ENCODE measurements around the gene PLEKHG4. TPM values are rescaled to one million over a fixed set of nuclear protein-coding genes. Genes with fewer than 3 reads are reported as not detected.

PLEKHG4 gene
- total RNA-seq, 1 donor from 2014 or later: 12.4 TPM

DNA sequence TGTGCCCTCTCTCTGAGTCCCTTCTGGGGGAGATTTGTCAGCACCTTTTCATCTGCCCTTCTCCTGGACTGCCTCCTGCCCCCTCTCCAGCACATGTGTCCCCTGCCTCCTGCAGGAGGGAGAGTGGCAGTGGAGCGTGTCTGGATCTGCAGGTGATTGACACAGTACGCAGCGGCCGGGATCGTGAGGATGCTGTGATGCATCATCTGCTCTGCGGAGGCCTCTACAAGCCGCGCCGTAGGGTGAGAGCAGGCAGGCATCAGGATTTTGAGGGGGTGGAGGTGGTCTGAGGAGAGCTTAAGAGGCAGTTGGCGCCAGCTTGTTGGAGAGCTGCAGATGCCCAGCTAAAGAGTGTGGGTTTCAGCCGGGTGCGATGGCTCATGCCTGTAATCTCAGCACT lies 19.6 kb upstream of the PLEKHG4 start:
- DNase-seq (peak; percentile 37), ATAC-seq (no peak)
- Histone ChIP-seq H3K4me3 (no peak overlapping the region), H3K27me3 (ENCODE audit: low read depth) (no peaks in the 10 kb centered on the region), H3K27ac (no peak overlapping the region), H3K9me3 (no peaks in the 10 kb centered on the region), H3K36me3 (no peaks in the 10 kb centered on the region), H3K4me1 (no peaks in the 10 kb centered on the region)
- intact Hi-C loops (cut with DNase I): no loop called here
- TF ChIP-seq, protein P1, sequence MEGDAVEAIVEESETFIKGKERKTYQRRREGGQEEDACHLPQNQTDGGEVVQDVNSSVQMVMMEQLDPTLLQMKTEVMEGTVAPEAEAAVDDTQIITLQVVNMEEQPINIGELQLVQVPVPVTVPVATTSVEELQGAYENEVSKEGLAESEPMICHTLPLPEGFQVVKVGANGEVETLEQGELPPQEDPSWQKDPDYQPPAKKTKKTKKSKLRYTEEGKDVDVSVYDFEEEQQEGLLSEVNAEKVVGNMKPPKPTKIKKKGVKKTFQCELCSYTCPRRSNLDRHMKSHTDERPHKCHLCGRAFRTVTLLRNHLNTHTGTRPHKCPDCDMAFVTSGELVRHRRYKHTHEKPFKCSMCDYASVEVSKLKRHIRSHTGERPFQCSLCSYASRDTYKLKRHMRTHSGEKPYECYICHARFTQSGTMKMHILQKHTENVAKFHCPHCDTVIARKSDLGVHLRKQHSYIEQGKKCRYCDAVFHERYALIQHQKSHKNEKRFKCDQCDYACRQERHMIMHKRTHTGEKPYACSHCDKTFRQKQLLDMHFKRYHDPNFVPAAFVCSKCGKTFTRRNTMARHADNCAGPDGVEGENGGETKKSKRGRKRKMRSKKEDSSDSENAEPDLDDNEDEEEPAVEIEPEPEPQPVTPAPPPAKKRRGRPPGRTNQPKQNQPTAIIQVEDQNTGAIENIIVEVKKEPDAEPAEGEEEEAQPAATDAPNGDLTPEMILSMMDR (IDR thresholded peaks at IDR 0.05): no peak

DNA sequence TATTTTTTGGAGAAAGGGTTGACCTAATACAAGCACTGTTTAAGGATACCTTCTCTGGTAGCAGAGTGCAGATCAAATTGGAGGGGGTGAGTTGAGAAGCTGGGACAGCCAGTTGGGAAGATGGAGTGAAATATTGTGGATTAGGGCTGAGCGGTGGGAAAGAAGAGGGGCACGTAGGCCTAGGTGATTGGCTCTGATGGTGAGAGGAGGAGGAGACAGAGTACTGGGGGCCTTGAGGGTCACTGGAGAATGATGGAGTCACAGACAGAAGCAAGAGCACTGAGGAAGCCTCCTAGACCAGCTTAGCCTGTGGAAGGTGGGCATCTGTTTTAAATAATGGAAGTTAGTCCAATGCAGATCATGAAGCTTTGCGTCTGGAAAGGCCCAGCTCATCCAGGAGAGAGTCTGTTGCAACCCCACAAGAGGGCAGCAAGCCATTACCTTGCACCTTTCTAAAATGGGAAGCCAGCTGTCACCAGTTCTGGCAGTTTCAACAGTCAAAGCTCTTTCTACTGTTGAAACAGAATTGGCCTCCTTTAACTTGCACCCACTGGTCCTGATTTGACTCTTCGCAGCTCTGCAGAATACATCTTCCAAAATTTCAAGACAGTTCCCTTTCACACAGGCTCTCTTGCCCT lies 18.8 kb upstream of the PLEKHG4 start:
- H3K9me3 ChIP-seq: no peaks in the 10 kb centered on the region
- peak; percentile 30 for DNase-seq
- no peak overlapping the region for H3K27ac ChIP-seq
- H3K4me3 ChIP-seq: no peak overlapping the region
- no peaks in the 10 kb centered on the region for H3K4me1 ChIP-seq
- TF ChIP-seq, protein P1 (IDR thresholded peaks at IDR 0.05): peak; percentile 44
- peak; percentile 47 to 65 for ATAC-seq
- H3K36me3 ChIP-seq: no peaks in the 10 kb centered on the region
- intact Hi-C loops (cut with DNase I): no loop called here
- no peaks in the 10 kb centered on the region for H3K27me3 ChIP-seq (ENCODE audit: low read depth)

DNA sequence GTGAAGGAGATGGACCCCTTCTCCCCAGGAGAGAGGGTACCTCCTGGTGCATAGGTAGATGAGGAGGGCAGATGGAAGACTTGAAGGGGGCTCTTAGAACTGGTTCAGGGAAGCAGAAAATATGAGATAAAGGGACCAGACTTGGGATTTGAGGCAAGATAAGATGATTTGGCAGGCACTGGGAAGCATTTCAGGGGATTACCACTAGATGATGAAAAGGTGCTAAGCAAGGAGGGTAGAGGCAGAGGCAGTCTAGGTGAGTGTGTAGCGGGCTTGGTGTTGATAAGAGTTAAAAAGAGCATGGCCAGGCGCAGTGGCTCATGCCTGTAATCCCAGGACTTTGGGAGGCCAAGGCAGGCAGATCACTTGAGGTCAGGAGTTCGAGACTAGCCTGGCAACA lies 16.1 kb upstream of the PLEKHG4 start:
- no peak for ATAC-seq
- no peak overlapping the region for H3K4me3 ChIP-seq
- H3K4me1 ChIP-seq: no peaks in the 10 kb centered on the region
- DNase-seq: no peak
- H3K9me3 ChIP-seq: no peaks in the 10 kb centered on the region
- H3K27ac ChIP-seq: no peak overlapping the region
- no peaks in the 10 kb centered on the region for H3K27me3 ChIP-seq (ENCODE audit: low read depth)
- TF ChIP-seq, protein P1 (IDR thresholded peaks at IDR 0.05): no peak
- no peaks in the 10 kb centered on the region for H3K36me3 ChIP-seq
- intact Hi-C loops (cut with DNase I): no loop called here

DNA sequence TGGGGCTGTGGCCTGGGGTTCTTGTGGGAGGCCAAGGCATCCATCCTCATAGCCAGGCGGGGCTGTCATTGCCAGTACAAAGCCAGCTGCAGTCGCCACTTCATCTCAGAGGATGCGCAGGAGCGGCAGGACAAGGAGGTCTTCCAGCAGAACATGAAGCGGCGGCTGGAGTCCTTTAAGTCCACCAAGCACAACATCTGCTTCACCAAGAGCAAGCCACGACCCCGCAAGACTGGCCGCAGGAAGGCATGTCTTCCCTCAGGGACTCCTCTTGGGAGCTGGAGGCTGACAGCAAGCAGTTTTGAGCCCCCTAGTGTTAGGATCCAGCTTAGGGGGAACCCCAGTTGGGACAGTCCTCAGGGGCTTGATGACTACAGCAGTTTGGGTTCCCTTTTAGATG lies 15.1 kb upstream of the PLEKHG4 start:
- peak; percentile 36 for DNase-seq
- no peaks in the 10 kb centered on the region for H3K36me3 ChIP-seq
- TF ChIP-seq, protein P1 (IDR thresholded peaks at IDR 0.05): no peak
- no peak overlapping the region for H3K4me3 ChIP-seq
- H3K4me1 ChIP-seq: no peaks in the 10 kb centered on the region
- no peak overlapping the region for H3K27ac ChIP-seq
- intact Hi-C loops (cut with DNase I): no loop called here
- no peaks in the 10 kb centered on the region for H3K9me3 ChIP-seq
- ATAC-seq: no peak
- H3K27me3 ChIP-seq (ENCODE audit: low read depth): no peaks in the 10 kb centered on the region

DNA sequence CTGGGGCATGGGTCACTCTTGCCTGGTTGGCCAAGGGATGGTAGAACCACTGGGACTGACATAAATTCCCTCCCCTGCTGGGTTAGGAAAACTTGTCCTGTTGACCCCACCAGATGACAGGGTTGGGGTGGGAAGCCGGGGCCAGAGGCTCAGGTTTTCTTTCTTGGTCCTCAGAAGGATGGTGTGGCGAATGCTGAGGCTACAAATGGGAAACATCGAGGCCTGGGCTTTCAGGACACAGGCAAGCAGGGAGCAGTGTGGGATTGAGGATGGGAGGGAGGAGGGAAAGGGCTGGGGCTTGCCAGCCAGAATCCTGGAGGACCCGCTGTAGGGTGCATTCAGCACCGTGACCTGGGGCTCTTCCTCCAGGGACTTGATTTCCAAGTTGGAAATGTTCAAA lies 14.5 kb upstream of the PLEKHG4 start:
- Histone ChIP-seq H3K36me3 (no peaks in the 10 kb centered on the region), H3K27ac (no peak overlapping the region), H3K4me3 (no peak overlapping the region), H3K4me1 (no peaks in the 10 kb centered on the region), H3K9me3 (no peaks in the 10 kb centered on the region), H3K27me3 (ENCODE audit: low read depth) (no peaks in the 10 kb centered on the region)
- DNase-seq: peak; percentile 16
- ATAC-seq: no peak
- TF ChIP-seq, protein P1 (IDR thresholded peaks at IDR 0.05): no peak
- intact Hi-C loops (cut with DNase I): no loop called here

Measured in lower lobe of right lung (tissue), 2 donors.